Fibroblast of lung (primary cell): ENCODE data around the gene POLR2E. TPM values are rescaled to one million over a fixed set of nuclear protein-coding genes. Genes with fewer than 3 reads are reported as not detected.
"Not testable (repeated sequence)": the region's sequence is repeated elsewhere in the genome, so short reads cannot be mapped to it uniquely, and the experiment has no call there.

Source experiments
- DNase-seq, 2 donors: peaks; one replicate each; pipeline versions ENCODE4 v3.0.0 to v3.0.0-alpha.2; 2010; ENCODE audit warnings: low read depth in 2 of 2
- H2AFZ ChIP-seq: 2 replicates; pipeline ENCODE4 v1.5.1; 2012; ENCODE audit warnings: low read length, control low read depth, inconsistent platforms
- H3K27ac ChIP-seq: 2 replicates; pipeline ENCODE4 v1.5.1; 2011; ENCODE audit warnings: low read length, control low read depth; ENCODE audit not compliant: insufficient read depth
- H3K27me3 ChIP-seq: 2 replicates; pipeline ENCODE4 v1.5.1; 2011; ENCODE audit warnings: mild to moderate bottlenecking, low read length; ENCODE audit not compliant: control insufficient read depth, insufficient read depth
- H3K36me3 ChIP-seq: 2 replicates; pipeline ENCODE4 v1.5.1; 2011; ENCODE audit warnings: low read length; ENCODE audit not compliant: control insufficient read depth, insufficient read depth
- H3K4me1 ChIP-seq: 2 replicates; pipeline ENCODE4 v1.5.1; 2011; ENCODE audit warnings: low read length; ENCODE audit not compliant: control insufficient read depth, insufficient read depth; ENCODE audit errors: extremely low read depth
- H3K4me2 ChIP-seq: 2 replicates; pipeline ENCODE4 v1.5.1; 2011; ENCODE audit warnings: low read length, control low read depth; ENCODE audit not compliant: insufficient read depth; ENCODE audit errors: extremely low read depth
- H3K4me3 ChIP-seq, 4 experiments: fragments of 200-600 bp in 1 of 4; sonication (generic) in 1 of 4; replicated peaks in 1 of 4; 2 replicates each; pipeline ENCODE4 v1.5.1; 2011 to 2016; ENCODE audit warnings: low read length in 4 of 4, low read depth in 3 of 4, mild to moderate bottlenecking in 3 of 4, control low read depth in 2 of 4, inconsistent platforms in 1 of 4, mixed read lengths in 1 of 4; ENCODE audit not compliant: insufficient read depth in 1 of 4; ENCODE audit errors: control extremely low read depth in 1 of 4
- H3K79me2 ChIP-seq: 2 replicates; pipeline ENCODE4 v1.5.1; 2012; ENCODE audit warnings: mild to moderate bottlenecking, low read length, inconsistent platforms; ENCODE audit not compliant: control insufficient read depth, insufficient read depth
- H3K9ac ChIP-seq: 2 replicates; pipeline ENCODE4 v1.5.1; 2011; ENCODE audit warnings: mild to moderate bottlenecking, low read length, control low read depth; ENCODE audit not compliant: insufficient read depth
- H3K9me3 ChIP-seq: 2 replicates; pipeline ENCODE4 v1.5.1; 2012; ENCODE audit warnings: low read depth, low read length; ENCODE audit not compliant: control insufficient read depth, insufficient read depth
- H4K20me1 ChIP-seq: 2 replicates; pipeline ENCODE4 v1.5.1; 2011; ENCODE audit warnings: low read length; ENCODE audit not compliant: control insufficient read depth, insufficient read depth; ENCODE audit errors: extremely low read depth
- CTCF ChIP-seq, 2 donors: IDR thresholded peaks in 1 of 2; conservative IDR thresholded peaks in 1 of 2; 1 replicate in 1 of 2; 2 replicates in 1 of 2; pipeline ENCODE4 v1.5.1; 2011 to 2012; ENCODE audit warnings: low read length in 2 of 2, control low read depth in 1 of 2, inconsistent platforms in 1 of 2, low read depth in 1 of 2, mild to moderate bottlenecking in 1 of 2
- EZH2 ChIP-seq: IDR thresholded peaks from 2 replicates; pipeline ENCODE4 v1.5.1; 2012; ENCODE audit warnings: low read length, control low read depth, mild to moderate bottlenecking; ENCODE audit errors: missing control alignments
- polyA plus RNA-seq, 2 donors: library from polyadenylated mRNA; depleted of rRNA in 1 of 2; stranded (reverse) in 1 of 2; unstranded in 1 of 2; fragments of >200 nt; gene quantifications; 2 replicates each; pipeline ENCODE4 v1.2.1, GENCODE V29; 2011 to 2012; ENCODE audit warnings: missing spikeins in 1 of 2
- total RNA-seq: library from RNA; depleted of rRNA; stranded (reverse); fragments of >200 nt; gene quantifications from 2 replicates; pipeline ENCODE4 v1.2.1, GENCODE V29; 2014

POLR2E gene
- total and polyA plus RNA-seq, 2 donors (not counting 1 experiment from before 2014, with no cell fraction given): 55.2 to 130 TPM

GRCh38 chr19:1115646-1116420 is 20.7 kb upstream of the POLR2E start:
- Histone ChIP-seq H2AFZ (no peak overlapping the region), H3K4me1 (peaks cover 8% of the 10 kb centered on the region), H3K27ac (no peak overlapping the region), H4K20me1 (peaks cover 3% of the 10 kb centered on the region), H3K9me3 (no peaks in the 10 kb centered on the region), H3K9ac (no peak overlapping the region), H3K36me3 (peaks cover 57% of the 10 kb centered on the region), H3K4me3 (no peak overlapping the region), H3K4me2 (no peak overlapping the region), H3K79me2 (no peaks in the 10 kb centered on the region), H3K27me3 (no peaks in the 10 kb centered on the region)
- no peak for DNase-seq
- no peak for TF ChIP-seq EZH2
- no peak for TF ChIP-seq CTCF (conservative IDR thresholded peaks at IDR 0.05 in 1 of 2, IDR thresholded peaks at IDR 0.05 in 1 of 2; ENCODE audit: low read depth in 1 of 2, low read length in 2 of 2)

DNA sequence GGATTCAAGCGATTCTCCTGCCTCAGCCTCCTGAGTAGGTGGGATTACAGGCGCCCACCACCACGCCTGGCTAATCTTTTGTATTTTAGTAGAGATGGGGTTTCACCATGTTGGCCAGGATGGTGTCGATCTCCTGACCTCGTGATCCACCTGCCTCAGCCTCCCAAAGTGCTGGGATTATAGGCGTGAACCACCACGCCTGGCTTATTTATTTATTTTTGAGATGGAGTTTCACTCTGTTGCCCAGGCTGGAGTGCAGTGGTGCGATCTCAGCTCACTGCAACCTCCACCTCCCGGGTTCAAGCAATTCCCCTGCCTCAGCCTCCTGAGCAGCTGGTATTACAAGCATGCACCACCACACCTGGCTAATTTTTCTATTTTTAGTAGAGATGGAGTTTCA is 19.6 kb upstream of the POLR2E start:
- H3K4me3 ChIP-seq: not testable (repeated sequence)
- H3K36me3 ChIP-seq: peaks cover 64% of the 10 kb centered on the region

DNA sequence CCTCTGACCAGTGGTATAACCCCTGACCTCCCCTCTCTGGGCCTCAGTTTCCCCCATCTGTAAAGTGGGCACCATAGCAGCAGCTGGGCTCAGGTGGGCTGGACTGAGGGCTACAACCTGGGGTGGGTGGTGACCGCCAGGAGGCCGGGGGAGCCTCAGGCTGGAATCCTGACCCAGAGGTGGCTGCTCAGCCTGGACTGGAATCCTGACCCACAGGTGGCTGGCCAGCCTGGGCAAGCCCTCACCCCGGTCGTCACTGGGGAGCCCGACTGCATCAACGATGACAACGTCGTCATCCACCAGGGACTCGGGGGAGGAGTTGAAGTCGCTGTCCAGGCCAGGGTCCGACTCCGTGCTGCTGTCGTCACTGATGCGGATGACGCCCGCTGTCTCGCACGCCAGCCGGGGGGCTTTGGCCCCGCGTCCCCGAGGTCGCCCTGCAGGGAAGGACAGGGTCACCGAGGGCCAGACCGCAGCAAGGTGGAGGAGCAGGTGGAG is 18.9 kb upstream of the POLR2E start:
- H3K4me3 ChIP-seq: no peak overlapping the region
- no peak overlapping the region for H3K9ac ChIP-seq
- no peak overlapping the region for H3K4me2 ChIP-seq
- no peaks in the 10 kb centered on the region for H3K27me3 ChIP-seq
- peaks cover 8% of the 10 kb centered on the region for H3K4me1 ChIP-seq
- peaks cover 62% of the 10 kb centered on the region for H3K36me3 ChIP-seq
- H3K9me3 ChIP-seq: no peaks in the 10 kb centered on the region
- peak overlapping the region; percentile 50 for H3K27ac ChIP-seq
- no peak overlapping the region for H2AFZ ChIP-seq
- TF ChIP-seq EZH2 (no peak), CTCF (conservative IDR thresholded peaks at IDR 0.05 in 1 of 2, IDR thresholded peaks at IDR 0.05 in 1 of 2; ENCODE audit: low read depth in 1 of 2, low read length in 2 of 2) (no peak)
- H4K20me1 ChIP-seq: peaks cover 3% of the 10 kb centered on the region
- no peak for DNase-seq
- H3K79me2 ChIP-seq: no peaks in the 10 kb centered on the region

More for the DNA sequence above, 19.6 kb upstream of the POLR2E start:
- H4K20me1 ChIP-seq, H2AFZ ChIP-seq, H3K4me1 ChIP-seq, H3K9ac ChIP-seq, H3K9me3 ChIP-seq, H3K27me3 ChIP-seq, H3K27ac ChIP-seq, H3K79me2 ChIP-seq, DNase-seq, H3K4me2 ChIP-seq: not testable (repeated sequence)
